Stimulated activated CD8-positive, alpha-beta memory T cell treated with anti-CD3 and anti-CD28 coated beads, Interleukin-12 subunit alpha, Interleukin-12 subunit beta, amount 100 ng/mL, for 24 hours (primary cell): Measurements from ENCODE around the gene PLEKHO2.

ENCODE experiments used
- DNase-seq: peaks from one replicate; pipeline ENCODE4 v3.0.0-alpha.2; 2020; ENCODE audit errors: extremely low read depth

PLEKHO2 gene

DNA sequence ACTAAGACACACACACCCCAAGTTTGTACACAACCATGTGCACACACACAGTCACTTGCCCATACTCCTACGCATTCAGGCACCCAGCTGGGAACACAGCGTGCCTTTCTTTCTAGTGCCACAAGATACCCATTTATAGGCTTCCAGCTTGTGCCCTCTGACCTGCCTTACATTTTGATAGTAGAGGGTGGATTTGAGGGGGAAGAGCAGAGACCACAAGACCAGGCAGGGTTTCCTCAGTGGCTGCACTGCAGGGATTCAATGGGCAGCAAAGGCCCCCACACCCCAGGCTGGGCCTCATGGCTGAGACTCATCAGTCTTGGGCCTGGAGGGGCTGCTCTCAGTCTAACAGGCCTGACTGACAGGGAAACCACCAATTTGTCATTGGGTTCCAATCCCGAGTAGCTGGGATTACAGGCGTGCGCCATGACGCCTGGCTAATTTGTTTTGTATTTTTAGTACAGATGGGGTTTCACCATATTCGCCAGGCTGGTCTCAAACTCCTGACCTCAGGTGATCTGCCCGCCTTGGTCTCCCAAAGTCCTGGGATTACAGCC is 51.2 kb downstream of the PLEKHO2 start:
- no peak for DNase-seq

DNA sequence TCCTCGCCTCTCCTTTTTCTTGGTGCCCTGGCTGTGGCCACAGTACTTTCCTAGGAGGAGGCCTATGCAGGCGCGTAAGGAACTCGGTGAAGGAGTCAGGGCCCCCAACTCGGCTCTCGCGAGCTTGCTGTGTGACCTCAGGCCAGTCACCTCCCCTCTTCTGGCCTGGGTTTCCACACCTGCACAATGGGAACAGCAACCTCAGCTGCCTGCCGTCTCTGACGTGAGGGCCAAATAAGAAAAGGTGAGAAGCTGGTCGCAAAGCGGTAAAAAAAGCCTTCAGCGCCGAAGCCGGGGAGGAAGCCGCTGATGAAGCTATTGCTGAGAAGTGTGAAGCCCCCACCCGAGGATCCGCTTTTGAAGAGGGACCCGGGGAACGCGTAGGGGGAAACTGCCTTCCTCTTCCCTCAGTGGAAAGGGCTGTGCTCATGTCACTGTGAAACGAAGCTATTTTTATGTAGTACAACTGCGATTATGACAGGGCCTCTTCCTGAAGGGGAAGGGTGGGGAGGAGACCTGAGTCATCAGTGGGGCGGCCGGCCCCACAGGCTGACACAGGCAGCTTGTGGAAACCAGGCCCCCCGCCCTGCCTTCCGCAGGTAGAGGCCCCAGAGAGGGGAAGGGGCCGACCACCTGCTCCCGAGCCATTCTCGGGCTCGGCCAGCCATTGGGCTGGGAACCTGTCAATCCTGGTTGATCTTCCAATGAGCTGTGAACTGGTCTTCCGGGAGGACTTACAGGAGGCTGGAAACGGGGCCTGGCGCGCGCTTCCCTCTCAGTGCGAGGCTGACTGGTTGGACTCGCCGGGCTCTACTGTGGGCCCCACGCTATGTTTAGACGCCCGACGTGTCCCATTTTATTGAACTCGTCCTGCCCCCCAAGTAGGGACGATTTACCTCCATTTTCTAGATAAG is 52.0 kb downstream of the PLEKHO2 start:
- DNase-seq, result peak; percentile 90

DNA sequence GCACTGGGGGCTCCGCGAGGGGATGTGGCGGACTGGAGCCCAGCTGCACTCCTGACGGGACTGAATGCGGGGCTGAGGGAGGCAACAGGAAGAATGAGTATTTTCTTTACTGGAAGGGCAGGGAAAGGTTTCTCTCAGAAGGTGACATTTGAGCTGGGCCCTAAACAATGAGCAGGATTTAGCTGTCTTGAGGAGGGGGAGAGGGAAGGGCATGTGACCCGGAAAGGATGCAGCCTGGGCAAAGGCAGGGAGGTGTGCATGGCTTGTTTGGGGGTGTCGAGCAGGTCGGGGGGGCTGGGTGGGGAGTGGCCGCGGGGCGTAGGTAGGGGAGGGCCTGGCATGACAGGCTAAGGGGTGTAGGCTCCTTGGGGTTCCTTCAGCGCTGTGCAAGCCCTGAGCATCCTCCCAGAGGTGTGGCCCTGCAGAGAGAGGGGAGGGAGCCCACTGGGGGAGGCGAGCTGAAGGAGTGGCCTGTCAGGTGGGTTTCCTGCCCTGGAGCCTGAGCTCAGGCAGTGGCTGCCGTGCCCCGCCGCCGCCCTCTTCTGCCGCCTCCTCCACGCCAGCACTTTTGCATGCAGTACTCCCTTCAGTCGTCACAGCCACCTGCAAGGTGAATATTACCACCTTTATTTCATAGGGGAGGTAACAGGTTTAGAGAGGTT is 52.8 kb downstream of the PLEKHO2 start:
- no peak for DNase-seq

- DNase-seq, result no peak
These were observed 53.8 kb downstream of the PLEKHO2 start for GRCh38 chr15:64895285-64896065.

DNA sequence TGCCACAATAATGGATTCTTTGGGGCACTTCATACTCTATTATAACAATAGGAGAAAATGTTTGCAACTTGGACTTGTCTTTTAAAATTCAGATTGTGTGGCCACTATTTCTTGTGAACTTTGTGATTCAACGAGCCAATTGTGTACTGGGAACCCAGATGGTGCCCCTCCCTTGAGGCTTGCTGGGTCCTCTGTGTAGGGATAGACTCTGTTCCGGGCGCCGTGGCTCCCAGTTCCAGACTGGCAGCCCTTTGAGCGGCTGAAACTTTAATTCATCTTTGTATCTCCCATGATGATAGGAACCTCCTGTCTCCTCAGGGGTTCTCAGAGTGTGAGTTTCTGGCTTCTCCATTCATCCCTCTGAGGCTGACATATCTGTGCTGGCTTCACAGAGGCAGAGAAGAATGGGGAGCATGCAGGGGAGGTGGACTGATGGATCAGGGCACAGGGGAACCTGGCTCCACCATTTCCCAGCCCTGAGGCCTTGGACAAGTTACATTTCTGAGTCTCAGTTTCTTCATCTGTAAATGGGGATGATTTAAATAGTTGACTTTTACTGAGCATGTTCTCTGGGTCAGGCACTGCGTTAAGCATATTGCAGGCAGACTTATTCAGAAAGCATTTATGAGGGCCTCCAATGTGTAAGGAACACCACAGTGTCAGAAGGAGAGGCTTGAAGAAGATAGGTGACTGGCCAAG is 54.8 kb downstream of the PLEKHO2 start:
- no peak for DNase-seq

GRCh38 chr15:64897345-64897985 is 55.8 kb downstream of the PLEKHO2 start:
- no peak for DNase-seq

DNA sequence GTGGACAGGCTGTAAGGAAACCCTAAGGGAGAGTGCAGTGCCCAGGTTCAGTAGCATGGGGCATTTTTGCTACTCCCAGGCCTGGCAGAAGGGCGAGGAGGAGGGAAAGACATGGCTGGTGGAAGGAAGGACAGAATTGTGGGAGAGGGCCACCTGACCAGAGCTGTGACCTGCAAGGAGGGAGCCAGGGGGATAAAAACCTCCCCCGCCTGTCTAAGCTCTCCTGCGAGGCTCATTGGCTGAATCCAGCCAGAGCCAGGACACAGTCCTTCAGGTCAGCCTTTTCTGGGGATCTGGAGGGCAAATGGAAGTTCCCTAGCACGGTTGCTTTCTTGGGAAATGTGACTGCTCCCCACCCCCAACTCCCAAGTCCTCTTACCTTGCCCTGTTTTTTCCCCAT is 56.7 kb downstream of the PLEKHO2 start:
- no peak for DNase-seq

- DNase-seq, result no peak
These were observed 59.4 kb downstream of the PLEKHO2 start for GRCh38 chr15:64901141-64901540.

GRCh38 chr15:64901914-64902313 is 60.2 kb downstream of the PLEKHO2 start:
- DNase-seq, result no peak

DNA sequence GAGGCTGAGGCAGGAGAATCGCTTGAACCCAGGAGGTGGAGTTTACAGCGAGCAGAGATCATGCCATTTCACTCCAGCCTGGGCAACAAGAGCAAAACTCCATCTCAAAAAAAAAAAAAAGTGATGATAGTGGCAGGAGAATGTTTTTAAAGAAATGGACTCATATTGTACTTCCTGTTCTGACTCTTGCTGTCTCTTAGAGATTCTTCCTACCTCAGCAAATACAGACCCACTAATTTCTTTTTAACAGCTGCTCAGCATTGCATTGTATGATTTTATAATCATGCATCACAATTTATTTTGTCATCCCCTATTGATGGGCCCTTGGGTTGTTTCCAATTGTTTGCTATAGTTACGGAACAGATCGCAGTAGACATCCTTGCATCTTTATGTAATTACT is 61.1 kb downstream of the PLEKHO2 start:
- DNase-seq, result no peak

GRCh38 chr15:64903326-64903950 is 61.7 kb downstream of the PLEKHO2 start:
- DNase-seq, result no peak

- no peak for DNase-seq
These were observed 62.5 kb downstream of the PLEKHO2 start for GRCh38 chr15:64904189-64904588.

DNA sequence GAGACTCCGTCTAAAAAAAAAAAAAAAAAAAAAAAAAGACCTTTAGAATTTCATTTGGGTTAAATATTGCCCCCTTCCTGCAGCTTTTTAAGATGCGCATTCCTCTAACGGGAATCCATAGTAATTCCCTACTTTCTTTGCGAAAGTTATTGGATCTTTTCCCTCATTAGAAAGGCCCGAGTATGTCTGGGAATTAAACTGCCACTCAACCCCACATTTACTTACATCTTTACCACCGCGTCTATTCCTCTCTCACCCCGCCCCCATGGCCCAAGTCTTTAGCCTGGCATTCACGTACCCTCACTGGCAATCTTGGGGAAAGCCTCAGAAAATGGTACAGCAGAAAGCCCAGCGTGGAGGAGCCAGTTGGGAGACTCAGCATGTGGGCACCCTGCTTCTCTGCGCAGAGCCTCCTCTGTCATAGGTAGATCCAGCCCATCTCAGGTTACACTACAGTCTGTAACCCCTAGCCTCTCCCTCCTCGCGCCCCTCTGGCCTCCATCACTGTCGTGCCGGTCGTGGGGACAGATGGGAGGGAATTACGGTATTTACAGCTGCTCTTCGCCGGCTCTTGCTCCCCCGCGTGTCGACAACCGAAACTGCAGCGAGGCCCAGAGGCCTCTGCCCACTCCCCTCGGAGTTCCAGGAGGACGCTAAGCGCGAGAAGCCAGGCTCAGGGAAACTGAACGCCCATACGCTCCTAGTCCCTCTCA is 63.6 kb downstream of the PLEKHO2 start:
- no peak for DNase-seq

GRCh38 chr15:64905941-64906340 is 64.2 kb downstream of the PLEKHO2 start:
- DNase-seq, result no peak

- no peak for DNase-seq
These were observed 64.7 kb downstream of the PLEKHO2 start for GRCh38 chr15:64906402-64906801.

DNA sequence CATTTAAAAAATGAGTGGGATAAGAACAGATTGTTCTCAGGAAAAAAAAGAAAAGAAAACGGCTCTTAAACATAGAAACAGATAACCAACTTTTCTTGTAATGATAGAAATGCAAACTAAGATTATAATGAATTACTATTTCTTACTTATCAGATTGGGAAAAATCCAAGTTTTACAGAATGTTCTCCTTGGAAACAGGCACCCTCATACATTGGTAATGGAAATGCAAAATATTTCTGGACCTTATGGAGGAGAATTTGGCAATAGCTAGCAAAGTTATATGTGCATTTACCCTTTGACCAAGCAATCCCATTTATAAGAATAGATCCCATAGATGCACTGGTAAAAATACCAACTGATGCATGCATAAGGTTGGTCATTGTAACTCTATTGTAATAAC is 66.3 kb downstream of the PLEKHO2 start:
- DNase-seq, result no peak

- DNase-seq, result no peak
These were observed 67.8 kb downstream of the PLEKHO2 start for GRCh38 chr15:64909546-64909945.

DNA sequence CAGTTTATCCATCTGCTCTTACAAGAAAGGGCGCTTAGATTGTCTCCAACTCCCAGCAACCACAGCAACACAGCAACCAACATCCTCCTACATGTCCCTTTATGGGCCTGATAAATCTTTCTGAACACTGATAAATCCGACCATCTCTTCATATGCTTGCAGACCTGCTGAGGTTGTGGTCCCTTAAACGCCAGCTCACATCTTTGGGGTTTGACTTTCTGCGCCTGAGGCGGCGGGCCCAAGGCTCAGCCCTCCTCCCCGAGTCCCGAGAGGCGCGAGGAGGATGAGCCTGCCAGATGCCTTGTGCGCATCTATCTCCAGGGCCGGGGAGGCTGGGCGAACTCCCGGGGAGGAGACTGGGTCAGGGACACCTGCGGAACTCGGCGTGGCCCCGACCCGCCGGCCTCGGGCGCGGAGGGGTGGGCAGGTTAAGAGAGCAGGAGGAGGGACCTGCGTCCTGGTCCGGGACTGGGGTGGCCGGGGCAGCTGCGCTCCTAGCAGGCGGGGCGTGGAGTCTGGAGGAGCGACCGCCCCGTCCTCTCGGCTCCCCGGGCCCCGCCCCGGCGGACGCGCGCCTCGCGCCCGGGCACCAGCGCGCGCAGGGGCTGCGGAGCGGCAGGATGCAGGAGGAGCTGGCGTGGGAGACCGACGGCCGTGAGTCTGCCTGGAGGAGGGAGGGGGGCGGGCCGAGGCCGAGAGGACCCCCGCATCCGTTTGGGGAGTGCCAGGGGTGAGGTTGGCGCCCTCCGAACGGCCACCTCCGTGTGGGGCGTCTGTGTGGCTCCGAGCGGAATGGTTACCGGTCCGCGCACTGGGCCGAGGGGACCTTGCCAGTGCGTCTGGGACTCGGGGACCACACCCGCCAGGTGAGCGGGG is 69.8 kb downstream of the PLEKHO2 start, which contains the start of gene ANKDD1A:
Gene ANKDD1A (plus strand): TSS at position 592 of the 876 bp plus-strand sequence. CDS start 29 bp downstream, at position 621.
- DNase-seq, result no peak
